NCI-H2227 (cell line): ENCODE measurements around the gene PADI6.

Experiments used
- DNase-seq: peaks from one replicate; lab custom pipeline; 2025; ENCODE audit not compliant: unreplicated experiment; lab: John Stamatoyannopoulos, UW

PADI6 gene

DNA sequence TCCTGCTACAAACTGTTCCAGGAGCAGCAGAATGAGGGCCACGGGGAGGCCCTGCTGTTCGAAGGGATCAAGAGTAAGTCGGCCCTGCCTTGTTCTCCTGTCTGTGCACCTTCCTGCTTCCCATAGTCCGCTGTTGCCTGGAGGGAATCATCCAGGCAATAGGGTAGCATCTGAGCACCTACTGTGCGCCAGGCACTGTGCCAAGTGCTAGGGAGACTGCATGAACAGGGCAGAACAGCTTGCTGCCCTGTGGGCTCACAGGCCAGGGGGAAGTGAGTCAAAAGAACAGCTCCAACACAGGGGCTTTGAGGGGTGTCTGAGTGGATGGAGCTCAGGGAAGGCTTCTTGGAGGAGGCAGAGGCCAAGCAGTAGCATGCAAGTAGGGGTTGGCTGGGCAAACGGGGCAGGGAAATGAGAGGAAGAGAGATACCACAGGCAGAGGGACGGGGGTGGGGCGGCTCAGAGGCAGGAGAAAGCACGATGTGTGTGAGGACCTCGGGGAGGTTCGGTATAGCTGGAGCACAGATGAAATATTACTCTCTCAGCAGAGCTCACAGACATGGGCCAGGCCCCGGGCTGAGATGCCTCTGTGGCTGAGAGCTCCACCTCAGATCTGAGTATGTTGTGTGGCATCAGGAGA, 15.5 kb upstream of the PADI6 start:
- no peak for DNase-seq

DNA sequence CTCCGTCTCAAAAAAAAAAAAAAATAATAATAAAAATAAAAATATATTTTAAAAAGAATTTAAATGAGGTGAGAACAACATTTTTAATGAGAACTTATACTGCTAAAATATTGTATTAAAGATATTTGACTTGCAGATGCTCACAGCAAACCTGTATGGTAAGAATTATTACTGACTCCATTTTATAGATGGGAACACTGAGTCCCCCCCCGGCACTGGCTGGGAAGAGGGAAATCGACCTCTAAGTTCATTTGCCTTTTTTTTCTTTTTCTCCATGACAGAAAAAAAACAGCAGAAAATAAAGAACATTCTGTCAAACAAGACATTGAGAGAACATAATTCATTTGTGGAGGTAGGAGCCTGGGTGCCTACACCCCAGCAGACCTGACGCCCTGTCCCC, 13.4 kb upstream of the PADI6 start:
- no peak for DNase-seq

- peak; percentile 34 for DNase-seq
Measured at GRCh38 chr1:17359031-17359430, 13.0 kb upstream of the PADI6 start.

- no peak for DNase-seq
Measured at GRCh38 chr1:17359808-17360207, 12.2 kb upstream of the PADI6 start.

DNA sequence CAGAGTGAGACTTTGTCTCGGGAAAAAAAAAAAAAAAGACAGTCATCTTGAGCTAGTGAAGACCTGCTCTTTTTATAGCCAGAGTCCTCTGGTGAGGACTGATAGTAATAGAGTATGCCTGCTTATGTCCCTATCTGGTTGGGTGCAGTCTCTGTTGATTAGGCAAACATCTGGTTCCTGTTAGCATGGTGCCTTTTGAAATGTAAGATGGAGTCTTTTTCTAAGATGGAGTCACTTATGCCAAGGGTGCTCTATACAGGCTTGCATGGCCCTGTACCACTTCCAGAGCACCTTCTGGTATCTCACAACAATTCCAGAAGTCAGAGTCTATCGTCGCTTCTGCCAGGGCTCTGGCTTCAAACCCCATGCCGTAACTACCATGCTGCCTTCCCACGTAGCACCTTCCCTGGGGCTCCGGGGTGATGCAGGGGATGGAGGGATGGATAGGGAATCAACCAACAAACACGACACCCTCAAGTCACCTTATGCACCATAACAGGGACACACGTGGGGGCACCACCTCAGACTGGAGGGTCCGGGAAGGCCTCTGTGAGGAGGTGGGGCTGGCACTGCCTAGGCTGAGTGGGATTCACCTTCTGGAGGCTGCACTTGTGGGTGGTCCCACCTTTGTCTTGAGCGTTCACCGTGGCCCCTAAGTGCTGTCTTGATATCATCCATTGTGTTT, 11.6 kb upstream of the PADI6 start:
- DNase-seq, result no peak

DNA sequence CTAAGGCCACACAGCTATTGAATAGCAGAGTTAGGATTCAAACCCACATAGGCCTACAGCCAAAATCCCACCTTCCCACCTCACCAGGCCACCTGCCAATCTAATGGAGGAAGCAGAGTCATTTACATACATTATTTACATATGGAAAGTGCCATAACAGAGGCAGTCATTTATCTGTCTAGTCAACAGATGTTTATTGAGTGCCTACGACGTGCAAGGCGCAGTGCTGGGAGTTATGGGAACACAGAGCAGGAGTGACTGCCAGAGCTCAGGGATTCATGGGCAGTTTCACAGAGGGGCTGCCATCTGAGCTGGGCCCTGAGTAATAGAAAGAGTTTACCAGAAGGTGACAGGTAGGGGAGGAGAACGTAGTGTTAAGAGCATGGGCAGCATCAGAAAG, 10.3 kb upstream of the PADI6 start:
- DNase-seq, result no peak

DNA sequence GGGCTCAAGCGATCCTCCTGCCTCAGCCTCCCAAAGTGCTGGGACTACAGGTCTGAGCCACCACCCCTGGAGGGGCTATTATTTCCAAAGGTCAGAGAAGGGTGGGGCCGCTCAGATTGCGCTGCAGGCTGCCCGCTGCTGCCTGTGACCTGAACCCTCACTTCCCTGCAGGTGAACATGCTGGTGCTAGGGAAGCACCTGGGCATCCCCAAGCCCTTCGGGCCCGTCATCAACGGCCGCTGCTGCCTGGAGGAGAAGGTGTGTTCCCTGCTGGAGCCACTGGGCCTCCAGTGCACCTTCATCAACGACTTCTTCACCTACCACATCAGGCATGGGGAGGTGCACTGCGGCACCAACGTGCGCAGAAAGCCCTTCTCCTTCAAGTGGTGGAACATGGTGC, 8.6 kb upstream of the PADI6 start:
- DNase-seq, result no peak

- DNase-seq, result no peak
Measured at GRCh38 chr1:17363771-17364170, 8.2 kb upstream of the PADI6 start.

DNA sequence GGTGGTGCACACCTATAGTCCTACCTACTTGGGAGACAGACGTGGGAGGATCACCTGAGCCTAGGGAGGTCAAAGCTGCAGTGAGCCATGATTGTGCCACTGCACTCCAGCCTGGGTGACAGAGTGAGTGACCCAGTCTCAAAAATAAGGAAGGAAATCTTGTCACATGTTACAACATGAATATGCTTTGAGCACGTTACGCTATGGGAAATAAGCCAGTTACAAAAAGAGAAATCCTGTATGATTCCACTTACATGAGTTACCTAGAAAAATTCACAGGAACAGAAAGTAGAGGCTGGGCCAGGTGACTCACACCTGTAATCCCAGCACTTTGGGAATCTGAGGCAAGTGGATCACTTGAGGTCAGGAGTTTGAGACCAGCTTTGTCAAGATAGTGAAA, 6.7 kb upstream of the PADI6 start:
- DNase-seq, result no peak

DNA sequence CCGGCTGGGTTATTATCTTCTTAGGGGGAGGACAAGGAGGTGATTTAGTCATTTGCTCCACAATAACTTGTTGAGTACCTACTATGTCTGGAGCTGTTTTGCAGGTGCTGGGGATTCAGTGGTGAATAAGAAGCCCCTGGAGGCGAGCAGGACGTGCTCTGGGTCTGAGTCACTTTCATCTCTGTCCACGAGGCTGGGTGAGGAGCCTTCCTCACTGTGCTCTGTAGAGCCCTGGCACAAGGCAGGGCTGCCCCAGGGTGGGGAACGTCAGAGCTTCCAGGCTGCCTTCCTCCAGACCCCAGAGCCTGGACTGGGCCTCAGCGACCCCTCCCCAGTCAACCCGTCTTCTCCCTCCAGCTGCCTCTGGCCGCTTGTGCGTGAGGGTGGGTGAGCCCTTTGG, 2.5 kb upstream of the PADI6 start:
- DNase-seq, result no peak

- no peak for DNase-seq
Measured at GRCh38 chr1:17370618-17371017, 1.4 kb upstream of the PADI6 start.

DNA sequence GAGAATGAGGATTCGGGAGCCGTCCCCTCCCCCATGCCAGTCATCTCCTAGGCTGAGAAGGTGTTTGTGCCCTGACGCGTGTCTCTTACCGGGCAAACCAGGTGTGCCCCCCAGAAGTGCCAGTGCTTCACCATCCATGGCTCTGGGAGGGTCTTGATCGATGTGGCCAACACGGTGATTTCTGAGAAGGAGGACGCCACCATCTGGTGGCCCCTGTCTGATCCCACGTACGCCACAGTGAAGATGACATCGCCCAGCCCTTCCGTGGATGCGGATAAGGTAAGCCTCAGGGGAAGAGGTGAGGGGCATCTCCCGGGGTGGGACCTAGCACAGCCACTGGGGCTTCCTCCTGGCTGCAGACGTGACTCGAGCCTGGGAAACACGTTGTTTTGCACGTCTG, 959 bp downstream of the PADI6 start:
- DNase-seq, result no peak

- DNase-seq, result no peak
Measured at GRCh38 chr1:17375651-17376050, 3.7 kb downstream of the PADI6 start.

DNA sequence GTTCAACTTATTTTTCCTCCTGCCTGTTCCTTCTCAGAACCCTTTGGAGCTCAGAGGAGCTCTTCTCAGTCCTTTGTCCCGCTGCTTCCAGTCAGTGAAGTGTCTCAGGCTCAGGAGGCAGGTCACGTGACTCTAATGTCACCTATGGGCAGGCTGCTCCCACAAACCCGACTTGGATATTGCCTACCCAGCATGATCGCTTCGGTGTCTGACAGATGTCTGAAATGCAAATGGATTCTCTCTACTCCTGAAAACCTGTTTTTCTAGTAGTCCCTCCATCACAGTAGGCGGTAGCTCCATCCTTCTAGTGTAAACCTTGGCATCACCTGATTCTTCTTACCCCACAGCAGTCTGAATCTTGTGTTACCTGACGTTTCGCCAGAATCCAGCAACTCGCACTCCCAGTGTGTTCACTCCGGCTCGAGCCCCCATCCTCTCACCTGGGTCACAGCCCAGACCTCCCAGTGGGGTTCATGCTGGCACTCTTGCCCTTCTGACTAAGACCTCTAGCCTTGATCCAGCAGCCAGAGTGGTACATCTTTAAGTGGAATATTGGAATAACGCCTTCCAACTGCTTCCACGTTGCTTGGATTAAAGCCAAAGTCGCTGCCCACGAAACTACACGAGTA, 5.4 kb downstream of the PADI6 start:
- no peak for DNase-seq

- no peak for DNase-seq
Measured at GRCh38 chr1:17381161-17381560, 9.2 kb downstream of the PADI6 start.

DNA sequence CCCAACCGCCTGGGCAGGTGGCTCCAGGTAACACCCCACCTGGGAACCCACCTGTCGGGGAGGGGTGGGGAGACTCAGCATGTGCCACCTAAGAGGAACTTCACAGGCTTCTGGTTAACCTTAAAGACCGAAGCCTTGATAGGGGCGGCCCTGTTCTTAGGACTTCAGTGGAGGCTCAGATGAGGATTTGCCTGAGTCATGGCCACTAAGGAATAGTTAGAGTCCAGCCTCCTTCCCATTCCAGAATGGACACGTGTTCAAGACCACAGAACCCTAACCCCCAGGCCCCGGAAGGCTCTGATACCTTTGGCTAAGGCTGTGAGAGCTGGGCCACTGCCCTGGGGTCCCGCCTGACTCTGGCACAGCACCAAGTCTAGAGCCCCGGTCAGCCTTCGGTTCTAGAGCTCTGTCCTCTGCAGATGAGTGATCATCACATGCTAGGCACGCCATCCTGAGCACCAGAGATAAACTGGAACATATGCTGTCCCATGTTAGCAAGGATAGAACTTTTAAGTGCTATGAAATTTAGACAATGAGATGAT, 20.3 kb downstream of the PADI6 start:
- no peak for DNase-seq

DNA sequence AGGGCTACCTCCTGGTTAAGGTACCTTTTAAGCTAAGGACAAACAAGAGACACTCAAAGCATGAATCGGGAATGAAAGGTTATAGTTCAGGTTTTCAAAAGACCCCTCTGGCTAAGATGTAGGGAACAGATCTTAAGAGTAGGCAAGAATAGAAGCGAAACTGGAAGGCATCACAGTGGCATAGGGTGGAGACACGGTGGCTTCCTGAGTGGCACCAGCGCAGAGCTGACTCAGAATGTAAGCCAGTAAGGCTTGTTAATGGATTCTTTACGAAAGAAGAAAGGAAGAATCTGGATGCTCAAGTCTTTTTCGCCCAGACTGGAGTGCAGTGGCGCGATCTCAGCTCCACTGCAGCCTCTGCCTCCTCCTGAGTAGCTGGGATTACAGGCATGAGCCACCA, 21.2 kb downstream of the PADI6 start:
- DNase-seq, result no peak

- no peak for DNase-seq
Measured at GRCh38 chr1:17397910-17398695, 26.1 kb downstream of the PADI6 start.

DNA sequence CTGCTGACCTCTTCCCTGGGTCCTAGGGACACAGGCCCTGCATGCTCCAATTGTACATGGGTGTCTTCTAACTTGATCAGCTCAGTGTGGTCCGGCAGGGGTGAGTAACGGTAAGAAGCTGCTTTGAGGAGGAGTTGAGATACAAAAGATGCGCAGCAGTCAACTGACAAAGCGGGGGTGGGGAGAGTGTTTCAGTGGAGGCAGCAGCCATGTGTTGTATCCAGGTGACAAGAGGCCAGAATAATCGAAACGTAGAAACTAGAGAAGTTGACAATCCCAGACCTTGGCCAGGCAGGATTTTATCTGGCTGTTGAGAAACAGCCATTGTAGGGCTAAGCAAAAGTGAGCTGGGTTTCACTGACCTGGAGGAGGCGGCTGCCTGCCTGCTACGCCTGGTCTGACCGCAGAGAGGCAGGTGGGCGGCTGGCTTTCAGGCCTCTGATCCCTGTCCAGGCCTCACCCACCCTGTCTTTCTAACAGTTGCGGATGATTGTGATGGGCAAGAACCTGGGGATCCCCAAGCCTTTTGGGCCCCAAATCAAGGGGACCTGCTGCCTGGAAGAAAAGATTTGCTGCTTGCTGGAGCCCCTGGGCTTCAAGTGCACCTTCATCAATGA, 28.8 kb downstream of the PADI6 start:
- DNase-seq, result no peak

GRCh38 chr1:17401841-17402240, 29.8 kb downstream of the PADI6 start:
- DNase-seq, result no peak

- no peak for DNase-seq
Measured at GRCh38 chr1:17403081-17403480, 31.1 kb downstream of the PADI6 start.
